Activated CD4-positive, alpha-beta T cell treated with anti-CD3 and anti-CD28 coated beads for 1 hour (primary cell): ENCODE data around the gene FAM149B1.
"Not testable (repeated sequence)": the region's sequence is repeated elsewhere in the genome, so short reads cannot be mapped to it uniquely, and the experiment has no call there.

Source experiments
- DNase-seq: peaks from one replicate; pipeline ENCODE4 v3.0.0-alpha.2; 2020

FAM149B1 gene

GRCh38 chr10:73238990-73239566 lies 71.2 kb downstream of the FAM149B1 start:
- no peak for DNase-seq

- no peak for DNase-seq
These were observed 72.0 kb downstream of the FAM149B1 start for GRCh38 chr10:73239908-73240307.

GRCh38 chr10:73244866-73245477 lies 77.1 kb downstream of the FAM149B1 start:
- no peak for DNase-seq

GRCh38 chr10:73246322-73246645 lies 78.4 kb downstream of the FAM149B1 start:
- DNase-seq, result no peak

GRCh38 chr10:73246646-73247508 lies 79.0 kb downstream of the FAM149B1 start, which contains the start of gene DNAJC9:
DNAJC9 (minus strand) TSS chr10:73247255; CDS start chr10:73247189, 66 bp downstream.
- DNase-seq, result peak; percentile 95

GRCh38 chr10:73247509-73248258 lies 79.8 kb downstream of the FAM149B1 start:
- no peak for DNase-seq

GRCh38 chr10:73248259-73248724 lies 80.4 kb downstream of the FAM149B1 start:
- DNase-seq, result no peak

GRCh38 chr10:73251683-73252444 lies 83.9 kb downstream of the FAM149B1 start:
- no peak for DNase-seq

- DNase-seq, result peak; percentile 86
These were observed 84.7 kb downstream of the FAM149B1 start, which contains the start of gene MRPS16 for GRCh38 chr10:73252445-73253224. MRPS16 (minus strand) TSS chr10:73252644; CDS start chr10:73252482, 162 bp downstream.

GRCh38 chr10:73253225-73253555 lies 85.3 kb downstream of the FAM149B1 start:
- no peak for DNase-seq

GRCh38 chr10:73258612-73259011 lies 90.7 kb downstream of the FAM149B1 start:
- DNase-seq, result not testable (repeated sequence)

GRCh38 chr10:73261362-73261995 lies 93.6 kb downstream of the FAM149B1 start:
- no peak for DNase-seq

GRCh38 chr10:73262105-73262730 lies 94.3 kb downstream of the FAM149B1 start:
- no peak for DNase-seq

- DNase-seq, result no peak
These were observed 95.1 kb downstream of the FAM149B1 start for GRCh38 chr10:73262880-73263555.

GRCh38 chr10:73263693-73264347 lies 95.9 kb downstream of the FAM149B1 start:
- DNase-seq, result no peak

GRCh38 chr10:73264423-73264822 lies 96.5 kb downstream of the FAM149B1 start:
- no peak for DNase-seq

- DNase-seq, result no peak
These were observed 113.2 kb downstream of the FAM149B1 start for GRCh38 chr10:73281097-73281496.

GRCh38 chr10:73287441-73287840 lies 119.5 kb downstream of the FAM149B1 start:
- DNase-seq, result no peak

- DNase-seq, result no peak
These were observed 122.0 kb downstream of the FAM149B1 start for GRCh38 chr10:73289958-73290357.
